ENCODE data around the gene FIBCD1. TPM values are rescaled to one million over a fixed set of nuclear protein-coding genes. Genes with fewer than 3 reads are reported as not detected.

FIBCD1 gene
- total RNA-seq, 1 experiment from 2014 or later = 33.0 TPM

DNA sequence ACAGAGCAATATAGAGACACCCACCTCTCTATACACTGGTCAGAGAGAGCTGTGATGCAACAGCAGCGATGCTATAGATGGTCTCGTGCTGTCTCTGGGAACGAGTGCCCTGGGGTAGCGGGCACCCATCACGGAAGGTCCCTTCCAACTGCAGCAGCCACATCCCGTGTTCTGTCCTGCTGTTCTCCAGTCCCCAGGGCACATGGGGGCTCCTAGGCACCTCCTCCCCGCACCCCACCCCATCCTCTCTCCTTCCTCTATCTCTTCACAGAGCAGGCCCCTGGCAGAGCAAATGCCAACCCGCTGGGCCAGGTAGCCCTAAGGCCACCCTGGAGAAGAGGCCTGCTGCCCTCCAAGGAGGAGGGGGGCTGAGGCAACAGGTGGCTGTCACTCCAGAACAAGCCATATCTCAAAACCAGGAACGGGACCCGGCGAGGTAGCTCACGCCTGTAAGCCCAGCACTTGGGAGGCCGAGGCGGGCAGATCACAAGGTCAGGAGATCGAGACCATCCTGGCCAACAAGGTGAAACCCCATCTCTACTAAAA is 8.2 kb downstream of the FIBCD1 start:
- no peak for DNase-seq (ENCODE audit: low read depth)
- in situ Hi-C loops (cut with HindIII; ENCODE audit: low pct_unique_long_range_greater_than_20kb, low sequenced_read_pairs) = no loop called here

DNA sequence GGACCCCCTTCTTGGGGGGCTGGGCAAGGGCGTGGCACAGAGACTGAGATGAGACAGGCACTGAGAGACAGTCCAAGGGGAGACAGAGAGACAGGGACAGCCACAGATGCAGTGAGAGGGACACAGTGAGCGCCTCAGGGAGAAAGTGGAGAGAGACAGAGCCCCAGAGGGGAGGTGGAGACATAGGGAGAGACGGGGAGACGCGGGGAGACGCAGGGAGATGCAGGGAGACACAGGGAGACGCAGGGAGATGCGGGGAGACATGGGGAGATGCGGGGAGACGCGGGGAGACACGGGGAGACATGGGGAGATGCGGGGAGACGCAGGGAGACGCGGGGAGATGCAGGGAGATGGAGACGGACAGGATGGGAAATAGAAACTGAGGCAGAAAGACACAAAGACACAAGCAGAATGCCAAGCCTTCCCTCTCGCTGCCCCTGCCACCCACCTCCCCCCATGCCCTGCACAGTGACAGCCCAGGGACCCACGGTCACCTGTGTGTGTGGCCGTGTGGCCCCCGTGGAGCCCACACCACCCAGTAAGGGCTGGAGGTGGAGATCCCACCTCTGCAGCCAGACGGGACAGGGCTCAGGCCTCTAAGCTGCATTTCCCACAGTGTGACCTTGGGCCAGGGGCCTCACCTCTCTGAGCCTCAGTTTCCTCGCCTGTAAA is 8.8 kb downstream of the FIBCD1 start:
- in situ Hi-C loops (cut with HindIII; ENCODE audit: low pct_unique_long_range_greater_than_20kb, low sequenced_read_pairs) = no loop called here
- no peak for DNase-seq (ENCODE audit: low read depth)

DNA sequence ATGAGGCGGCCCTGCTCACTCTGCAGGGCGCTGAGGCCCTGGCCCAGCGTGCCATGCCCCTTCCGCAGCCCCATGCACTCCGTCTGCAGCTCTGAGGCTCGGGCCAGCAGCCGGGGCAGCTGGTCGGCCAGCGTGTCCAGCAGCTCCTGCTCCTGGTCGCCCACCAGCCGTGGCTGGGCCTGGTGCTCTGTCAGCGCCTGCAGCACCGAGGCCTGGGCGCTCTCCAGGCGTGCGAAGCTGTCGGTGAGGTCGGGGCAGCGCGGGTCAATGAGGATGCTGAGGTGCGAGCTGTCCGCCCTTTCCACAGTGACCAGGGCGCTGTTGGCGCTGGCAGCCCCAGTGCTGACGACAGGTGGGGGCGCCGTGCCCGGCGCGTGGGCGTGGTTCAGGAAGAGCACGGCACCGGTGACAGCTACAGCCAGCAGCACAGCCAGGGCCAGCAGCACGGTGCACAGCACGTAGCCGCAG is 9.4 kb downstream of the FIBCD1 start:
- no peak for DNase-seq (ENCODE audit: low read depth)
- in situ Hi-C loops (cut with HindIII; ENCODE audit: low pct_unique_long_range_greater_than_20kb, low sequenced_read_pairs) = no loop called here

DNA sequence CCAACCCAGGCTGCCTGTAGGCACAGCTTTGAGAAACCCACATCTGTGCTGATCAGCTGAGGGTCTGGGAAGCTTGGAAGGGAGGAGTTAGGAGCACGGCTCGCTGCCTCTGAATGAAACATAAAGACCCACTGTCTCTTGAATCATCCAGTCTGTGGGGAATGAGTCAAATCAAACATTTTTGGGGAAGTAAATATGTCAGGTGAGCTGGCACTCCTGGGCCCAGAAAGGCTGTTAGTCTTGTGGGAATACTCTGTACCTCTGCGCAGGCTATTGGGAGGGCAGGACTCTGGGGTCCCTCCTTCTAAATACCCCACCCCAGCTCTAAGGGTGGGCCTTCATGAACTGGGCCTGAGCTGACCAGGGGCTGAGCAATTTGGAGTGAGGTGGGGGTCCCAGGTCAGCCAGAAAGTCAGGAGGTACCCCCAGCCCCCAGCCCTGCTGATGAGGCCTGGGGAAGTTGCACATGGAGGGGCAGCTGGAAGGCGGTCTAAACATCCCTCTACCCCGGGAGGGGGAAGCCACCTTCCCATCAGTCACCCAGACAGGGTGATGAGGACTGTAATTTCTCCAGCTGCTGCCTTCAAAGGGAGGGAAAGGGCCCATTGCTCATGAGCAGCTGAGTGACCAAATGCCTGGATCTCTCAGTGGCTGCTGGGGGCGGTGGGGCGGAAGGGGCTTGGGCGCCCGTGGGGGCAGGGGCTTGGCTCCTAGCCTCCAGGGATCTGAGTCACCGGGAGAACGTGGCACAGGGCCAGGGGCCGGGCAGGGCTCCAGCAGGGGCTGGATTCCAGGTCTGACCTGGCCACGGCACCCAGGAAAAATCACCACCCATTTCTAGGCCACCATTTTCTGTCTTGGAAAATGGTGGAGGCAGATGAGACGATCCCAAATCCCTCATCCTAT is 10.8 kb downstream of the FIBCD1 start:
- DNase-seq (ENCODE audit: low read depth) = peak; percentile 88
- in situ Hi-C loops (cut with HindIII; ENCODE audit: low pct_unique_long_range_greater_than_20kb, low sequenced_read_pairs) = no loop called here

DNA sequence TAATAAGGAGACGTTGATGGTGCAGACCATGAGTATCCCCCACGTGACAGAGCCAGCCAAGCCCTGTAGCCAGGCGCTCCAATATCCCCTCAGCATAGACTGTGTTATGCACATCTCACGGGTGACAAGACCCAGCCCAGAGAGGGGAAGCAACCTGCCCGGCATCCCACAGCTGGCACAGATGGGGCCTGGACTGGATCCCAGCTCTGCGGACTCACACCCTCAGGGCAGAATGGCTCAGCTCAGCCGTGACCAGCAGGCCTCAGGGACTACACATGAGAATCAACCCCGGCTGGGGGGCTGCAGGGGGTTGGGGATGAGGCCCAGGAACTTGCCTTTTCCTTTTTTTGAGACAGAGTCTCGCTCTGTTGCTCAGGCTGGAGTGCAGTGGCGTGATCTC is 11.7 kb downstream of the FIBCD1 start:
- in situ Hi-C loops (cut with HindIII; ENCODE audit: low pct_unique_long_range_greater_than_20kb, low sequenced_read_pairs) = no loop called here
- DNase-seq (ENCODE audit: low read depth) = peak; percentile 81

DNA sequence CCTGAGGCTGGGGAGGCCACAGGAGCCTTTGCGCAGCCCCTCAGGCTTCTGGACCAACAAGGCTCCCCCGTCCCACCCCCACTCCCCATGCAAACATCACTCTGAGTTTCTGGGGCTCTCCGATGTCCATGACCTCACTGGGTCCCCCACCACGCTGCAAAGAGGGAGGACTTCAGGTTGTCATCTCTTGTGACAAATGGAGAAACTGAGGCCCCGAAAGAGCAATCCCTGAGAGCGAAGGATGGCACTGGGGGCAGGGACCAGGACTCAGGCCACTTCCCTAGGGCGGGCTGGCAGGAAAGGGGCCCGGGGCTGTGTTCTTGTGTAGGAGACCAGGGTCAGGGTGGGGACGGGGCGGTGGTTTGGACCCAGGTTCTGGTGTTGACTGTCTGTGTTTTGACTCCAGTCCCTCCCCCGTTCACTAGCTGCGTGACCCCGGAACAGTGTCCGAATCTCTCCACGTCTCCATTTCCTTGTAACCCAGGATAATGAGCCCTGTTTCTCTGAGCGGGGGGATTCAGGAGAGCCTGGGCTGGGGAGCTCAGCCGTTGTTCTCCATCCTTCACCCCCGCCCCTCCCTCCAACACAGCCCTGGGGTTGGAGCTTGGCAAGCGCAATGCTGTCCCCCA is 13.9 kb downstream of the FIBCD1 start:
- DNase-seq (ENCODE audit: low read depth) = no peak
- in situ Hi-C loops (cut with HindIII; ENCODE audit: low pct_unique_long_range_greater_than_20kb, low sequenced_read_pairs) = no loop called here

DNA sequence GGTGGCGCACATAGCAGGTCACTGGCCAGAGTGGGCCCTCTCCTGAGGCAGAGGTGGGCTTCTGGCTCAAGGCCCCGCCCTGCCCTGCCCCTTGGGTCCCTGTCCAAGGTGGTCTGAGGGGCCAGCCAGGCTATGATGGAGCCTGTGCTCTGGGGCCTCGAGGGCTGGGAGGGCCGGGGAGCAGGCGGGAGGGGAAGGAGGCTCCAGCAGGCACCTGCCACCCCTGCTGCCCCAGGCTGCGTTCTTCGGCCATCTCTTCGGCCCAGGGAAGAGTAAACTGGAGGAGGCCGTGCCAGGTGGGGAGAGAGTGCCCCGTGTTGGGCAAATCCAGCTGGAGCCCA is 14.6 kb downstream of the FIBCD1 start:
- in situ Hi-C loops (cut with HindIII; ENCODE audit: low pct_unique_long_range_greater_than_20kb, low sequenced_read_pairs) = no loop called here
- no peak for DNase-seq (ENCODE audit: low read depth)

DNA sequence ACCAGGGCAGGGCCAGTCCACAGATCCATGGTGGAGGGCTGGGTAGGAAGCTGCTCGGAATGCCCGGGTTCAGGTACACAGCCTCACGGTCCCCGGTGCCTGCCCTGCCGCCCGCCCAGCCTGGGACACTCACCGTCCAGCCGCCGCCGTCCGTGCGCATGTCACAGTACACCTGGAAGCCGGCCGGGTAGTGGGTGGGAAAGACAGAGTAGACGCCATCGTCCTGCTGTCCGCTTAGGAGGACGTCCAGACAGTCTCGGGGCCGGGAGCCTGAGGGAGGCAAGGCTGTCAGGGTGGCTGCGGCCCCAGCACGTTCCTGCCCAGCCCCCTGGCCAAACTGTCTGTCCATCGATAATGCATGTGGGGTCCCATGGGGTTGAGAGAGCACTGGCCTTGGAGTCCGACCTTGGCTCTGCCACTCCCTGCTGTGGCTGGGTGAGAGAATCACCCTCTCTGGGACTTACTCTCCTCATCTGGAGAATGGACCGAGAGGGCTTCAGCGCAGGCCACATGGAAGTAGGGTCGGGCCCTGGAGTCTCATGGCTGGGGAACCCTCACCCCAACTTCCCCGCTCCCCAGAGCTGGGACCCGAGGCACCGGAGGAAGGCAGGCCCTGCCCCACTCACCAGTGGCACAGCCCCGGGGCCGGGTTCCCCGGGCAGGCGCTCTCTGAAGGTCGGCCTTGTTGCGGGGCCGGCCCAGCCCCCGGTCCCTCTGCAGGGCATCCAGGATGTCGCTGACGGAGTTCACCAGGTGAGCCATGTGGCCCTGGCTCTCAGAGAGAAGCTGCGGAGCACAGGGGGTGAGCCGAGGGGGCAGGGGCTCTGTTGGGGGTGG is 15.2 kb downstream of the FIBCD1 start:
- in situ Hi-C loops (cut with HindIII; ENCODE audit: low pct_unique_long_range_greater_than_20kb, low sequenced_read_pairs) = no loop called here
- DNase-seq (ENCODE audit: low read depth) = no peak

DNA sequence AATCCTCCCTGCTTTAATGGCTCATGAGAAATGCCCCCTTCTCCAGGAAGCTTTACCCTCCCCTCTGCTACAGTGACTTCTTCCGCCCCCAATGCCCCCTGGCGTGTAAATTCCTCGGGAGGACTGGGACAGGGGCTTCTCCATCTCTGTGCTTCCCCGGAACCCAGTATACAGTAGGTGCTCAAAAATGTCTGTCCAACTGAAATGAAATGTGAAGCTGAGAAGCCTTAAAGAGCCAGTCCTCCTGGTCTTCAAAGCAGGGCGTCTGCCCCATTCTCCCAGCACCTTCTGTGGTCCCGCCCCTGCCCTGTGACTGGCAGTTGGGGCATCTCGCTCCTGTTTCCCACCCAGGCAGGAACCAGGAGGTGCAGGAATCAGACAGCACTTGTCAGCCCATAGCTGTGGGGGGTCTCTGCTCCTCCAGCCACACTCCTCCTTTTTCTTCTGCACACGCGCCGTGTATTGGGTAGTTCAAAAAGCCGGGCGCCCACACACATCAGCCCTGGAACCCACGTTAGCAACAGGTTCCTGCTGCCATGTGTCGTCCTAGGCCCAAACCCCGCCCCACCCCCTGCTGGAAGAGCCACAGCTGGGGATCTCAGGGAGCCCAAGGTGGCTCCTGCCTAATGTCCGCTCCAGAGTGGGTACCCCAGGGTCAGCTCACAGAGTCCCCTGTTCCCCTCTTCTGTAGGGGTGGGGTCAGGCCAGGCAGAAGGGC is 16.0 kb downstream of the FIBCD1 start:
- DNase-seq (ENCODE audit: low read depth) = no peak
- in situ Hi-C loops (cut with HindIII; ENCODE audit: low pct_unique_long_range_greater_than_20kb, low sequenced_read_pairs) = no loop called here

DNA sequence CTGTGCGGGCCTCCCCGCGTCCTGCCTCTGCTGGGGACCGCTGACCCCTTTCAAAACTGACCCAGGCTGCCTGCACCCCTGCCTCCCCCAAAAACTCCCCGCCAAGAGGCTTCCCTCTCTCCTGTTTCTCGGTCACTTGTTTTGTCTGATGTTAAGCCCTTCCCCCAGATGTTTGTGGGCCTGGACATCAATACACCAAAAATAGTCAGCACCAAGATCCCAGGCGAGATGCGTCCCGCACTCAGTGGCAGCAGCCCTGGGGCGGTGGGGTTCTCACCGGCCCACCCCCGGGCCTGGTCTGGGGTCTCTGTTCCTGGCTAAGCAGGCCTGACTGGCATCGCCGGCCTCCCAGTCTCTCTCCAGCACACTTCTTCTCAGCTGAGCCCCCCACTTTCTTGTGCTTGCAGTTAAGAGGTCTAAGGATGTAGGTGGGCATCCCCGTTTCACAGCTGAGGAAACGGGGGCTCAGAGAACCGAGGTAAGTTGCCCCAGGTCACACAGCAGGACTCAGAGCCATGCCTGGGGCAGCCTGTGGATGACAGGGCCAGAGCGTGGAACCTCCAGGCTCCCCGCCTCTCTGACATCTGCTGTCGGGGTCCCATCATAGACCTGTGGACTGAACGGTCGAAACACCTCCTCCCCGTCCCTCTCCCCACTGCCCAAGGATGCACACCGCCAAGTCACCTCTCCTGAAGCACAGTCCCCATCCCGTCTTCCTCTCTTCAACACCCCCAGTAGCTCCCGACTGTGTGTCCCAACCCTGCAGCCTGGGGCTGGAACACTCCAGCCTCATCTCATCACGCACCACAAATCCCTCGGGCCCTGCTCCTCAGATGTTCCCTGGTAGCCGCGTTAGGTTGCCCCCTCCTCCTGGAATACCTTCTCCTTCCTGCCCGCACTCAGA is 16.8 kb downstream of the FIBCD1 start:
- in situ Hi-C loops (cut with HindIII; ENCODE audit: low pct_unique_long_range_greater_than_20kb, low sequenced_read_pairs) = no loop called here
- no peak for DNase-seq (ENCODE audit: low read depth)

DNA sequence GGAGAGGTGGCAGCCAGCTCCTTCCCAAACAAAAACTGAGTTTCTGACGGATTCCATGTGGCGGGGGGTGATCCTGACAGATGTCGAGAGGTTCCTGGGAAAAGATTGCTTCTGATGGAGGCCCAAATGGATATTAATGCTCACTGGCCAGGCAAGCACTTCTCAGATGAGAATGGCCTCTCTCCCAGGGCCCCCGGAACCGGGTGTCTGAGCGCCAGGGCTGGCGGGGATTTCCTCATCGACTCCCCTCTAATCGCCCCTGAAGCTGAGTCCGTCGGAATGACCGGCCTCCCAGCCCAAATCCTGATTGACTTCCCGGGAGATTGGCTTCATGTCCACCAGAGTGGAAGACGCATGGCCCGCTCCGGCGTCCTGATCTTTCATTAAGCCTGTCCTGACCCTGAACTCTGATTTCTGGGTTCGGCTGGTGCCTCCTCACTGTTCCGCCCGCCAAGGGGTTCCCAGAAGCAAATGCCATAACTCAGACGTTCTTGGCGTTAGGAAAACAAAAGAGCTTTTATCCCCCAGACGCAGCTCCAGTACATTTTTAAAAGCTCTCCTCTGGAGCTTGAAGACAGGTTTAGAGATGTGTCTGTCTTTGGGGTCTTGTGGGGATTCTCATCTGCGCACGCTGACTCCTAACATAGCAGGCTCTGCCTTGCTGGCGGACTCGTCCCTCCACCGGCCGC is 17.6 kb downstream of the FIBCD1 start:
- in situ Hi-C loops (cut with HindIII; ENCODE audit: low pct_unique_long_range_greater_than_20kb, low sequenced_read_pairs) = no loop called here
- no peak for DNase-seq (ENCODE audit: low read depth)

DNA sequence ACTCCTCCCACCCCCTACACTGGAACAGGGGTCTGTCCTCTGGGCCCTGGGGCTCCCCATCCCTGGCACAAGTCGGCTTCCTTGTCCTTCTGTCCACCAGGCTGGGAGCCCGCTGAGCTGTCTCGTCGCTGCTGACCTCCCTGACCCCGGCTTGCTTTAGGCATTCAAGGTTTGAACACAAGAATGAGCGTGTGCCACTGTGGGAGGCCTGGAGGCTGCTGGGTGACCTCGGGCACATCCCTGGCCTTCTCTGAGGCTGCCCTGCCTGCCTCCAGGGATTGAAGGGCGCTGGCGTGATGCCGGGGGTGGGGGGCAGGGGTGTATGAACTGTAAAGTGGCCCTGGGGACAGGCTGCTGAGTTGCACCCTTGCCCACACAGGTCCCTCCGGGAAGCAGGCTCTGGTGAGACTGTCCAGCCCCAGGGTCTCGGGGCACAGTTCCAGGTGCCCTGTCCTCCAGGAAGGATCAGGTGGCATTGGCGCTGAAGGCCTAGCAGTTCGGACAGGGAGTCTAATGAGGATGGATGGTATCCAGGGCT is 18.2 kb downstream of the FIBCD1 start:
- in situ Hi-C loops (cut with HindIII; ENCODE audit: low pct_unique_long_range_greater_than_20kb, low sequenced_read_pairs) = no loop called here
- no peak for DNase-seq (ENCODE audit: low read depth)

DNA sequence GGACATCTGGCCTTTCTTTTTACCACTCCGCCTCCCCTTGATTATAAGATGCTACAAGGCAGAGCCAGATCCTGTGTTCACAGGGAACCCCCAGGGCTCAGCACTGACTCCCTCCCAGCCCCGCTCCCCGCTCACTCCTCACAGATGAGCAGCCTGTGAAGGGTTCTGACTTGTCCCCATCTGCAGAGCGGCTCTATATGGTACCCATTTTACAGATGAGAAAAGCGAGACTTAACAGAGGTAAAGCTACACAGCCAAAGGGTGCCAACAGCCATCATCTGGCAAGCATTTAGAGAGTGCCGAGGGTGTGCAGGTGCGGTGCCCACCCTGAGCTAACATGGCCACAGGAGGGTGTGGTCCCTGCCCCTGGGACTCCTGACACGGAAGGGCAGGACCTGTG is 18.8 kb downstream of the FIBCD1 start:
- no peak for DNase-seq (ENCODE audit: low read depth)
- in situ Hi-C loops (cut with HindIII; ENCODE audit: low pct_unique_long_range_greater_than_20kb, low sequenced_read_pairs) = no loop called here

DNA sequence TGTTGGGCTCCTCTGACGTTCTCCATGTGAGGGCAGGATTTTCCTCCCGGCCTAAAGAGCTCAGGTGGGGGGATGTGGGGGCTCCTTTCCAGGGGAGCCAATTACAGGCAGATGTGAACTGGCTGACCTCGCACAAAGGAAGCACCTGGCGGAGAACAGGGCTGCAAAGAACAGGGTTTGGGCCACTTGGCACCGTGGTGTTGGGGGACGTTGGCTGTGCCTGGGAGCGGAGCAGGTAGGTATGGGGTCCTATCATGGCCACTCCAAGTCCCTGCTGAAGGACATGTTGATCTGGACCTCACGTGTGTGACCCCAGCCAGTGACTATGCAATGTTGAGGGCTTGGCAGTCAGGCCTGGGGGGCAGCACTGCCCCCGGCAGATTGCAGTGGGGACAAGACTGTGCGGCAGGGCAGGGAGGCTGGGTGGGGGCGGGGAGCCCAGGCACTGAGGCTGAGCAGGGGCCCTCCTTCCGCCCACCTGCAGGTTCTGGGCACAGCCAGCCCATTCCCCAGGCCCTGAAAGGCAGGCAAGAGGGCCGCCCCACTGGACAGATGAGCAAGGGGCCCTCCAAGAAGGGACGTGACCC is 19.4 kb downstream of the FIBCD1 start:
- no peak for DNase-seq (ENCODE audit: low read depth)
- in situ Hi-C loops (cut with HindIII; ENCODE audit: low pct_unique_long_range_greater_than_20kb, low sequenced_read_pairs) = no loop called here

DNA sequence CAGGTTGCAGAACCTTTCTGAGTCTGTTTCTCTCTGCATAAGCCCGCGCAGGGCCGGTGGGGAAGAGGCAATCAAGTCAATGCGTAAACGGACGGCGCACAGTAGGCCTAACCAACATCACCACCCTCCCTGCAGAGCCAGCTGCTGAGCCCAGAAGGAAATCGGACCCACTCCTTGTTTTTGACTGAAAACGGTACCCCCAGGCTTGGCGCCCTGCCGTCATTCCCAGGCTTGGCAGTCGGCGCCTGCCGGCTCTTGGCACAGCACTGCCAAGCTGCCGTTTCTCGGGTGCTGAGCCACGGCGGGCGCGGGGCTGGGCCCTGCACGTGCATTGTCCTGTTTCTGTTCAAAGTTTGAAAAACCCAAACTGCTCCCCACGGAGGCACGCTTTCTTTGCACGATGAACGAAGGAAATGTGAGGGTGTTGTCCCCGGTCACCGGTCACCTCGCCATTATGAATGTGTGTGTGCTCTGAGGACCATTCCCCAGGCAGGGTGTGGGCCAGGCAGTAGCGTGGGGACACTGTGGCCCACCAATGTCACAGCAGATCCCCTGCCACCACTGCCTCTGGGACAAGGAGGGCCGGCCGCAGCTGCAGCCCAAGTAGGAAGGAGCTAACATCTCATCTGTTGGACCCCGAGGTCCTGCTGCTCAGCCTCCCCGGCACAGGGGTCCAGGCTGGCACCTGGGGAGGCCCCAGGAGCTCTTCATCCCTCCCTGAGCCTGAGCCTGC is 20.1 kb downstream of the FIBCD1 start:
- in situ Hi-C loops (cut with HindIII; ENCODE audit: low pct_unique_long_range_greater_than_20kb, low sequenced_read_pairs) = no loop called here
- no peak for DNase-seq (ENCODE audit: low read depth)

All from Caki2 (cell line).